Natural killer cell (primary cell): Measurements from ENCODE around the gene UPK3A. TPM values are rescaled to one million over a fixed set of nuclear protein-coding genes. Genes with fewer than 3 reads are reported as not detected.

Experiments used
- ATAC-seq, 3 donors: fragments of 150-1000 bp in 2 of 3; fragments of 200-7000 bp in 1 of 3; cut with Tn5 transposase; 1 replicate in 1 of 3; 2 replicates in 2 of 3; pipeline ENCODE4 v1.10.0; 2021; ENCODE audit warnings: mild to moderate bottlenecking in 2 of 3, moderate library complexity in 2 of 3
- DNase-seq, 2 donors: peaks; one replicate each; pipeline versions ENCODE4 v3.0.0 to v3.0.0-alpha.2; 2013 to 2021; ENCODE audit warnings: mixed read lengths in 1 of 2
- H3K27ac ChIP-seq: one replicate; pipeline ENCODE4 v1.5.1; 2013; ENCODE audit warnings: mild to moderate bottlenecking, low read length
- H3K27me3 ChIP-seq: one replicate; pipeline ENCODE4 v1.6.1; 2013; ENCODE audit warnings: low read length; ENCODE audit not compliant: control insufficient read depth, insufficient read depth
- H3K36me3 ChIP-seq: one replicate; pipeline ENCODE4 v1.6.1; 2013; ENCODE audit warnings: low read length; ENCODE audit not compliant: control insufficient read depth, insufficient read depth
- H3K4me1 ChIP-seq: one replicate; pipeline ENCODE4 v1.6.1; 2013; ENCODE audit warnings: low read length; ENCODE audit not compliant: control insufficient read depth, insufficient read depth
- H3K4me3 ChIP-seq: one replicate; pipeline ENCODE4 v1.5.1; 2013; ENCODE audit warnings: low read length
- H3K9me3 ChIP-seq: one replicate; pipeline ENCODE4 v1.6.1; 2013; ENCODE audit warnings: low read length; ENCODE audit not compliant: control insufficient read depth, insufficient read depth
- H3K27ac Mint-ChIP-seq, 2 donors: one replicate each; pipeline ENCODE4 v1.8.0; 2022; ENCODE audit warnings: mild to moderate bottlenecking in 2 of 2, mixed read lengths in 2 of 2, moderate library complexity in 1 of 2
- H3K27me3 Mint-ChIP-seq, 2 donors: one replicate each; pipeline ENCODE4 v1.8.0; 2022; ENCODE audit warnings: low read depth in 2 of 2, mixed read lengths in 2 of 2
- H3K36me3 Mint-ChIP-seq: one replicate; pipeline ENCODE4 v1.8.0; 2022; ENCODE audit warnings: mixed read lengths
- H3K4me1 Mint-ChIP-seq, 2 donors: one replicate each; pipeline ENCODE4 v1.8.0; 2022; ENCODE audit warnings: mixed read lengths in 2 of 2
- H3K4me3 Mint-ChIP-seq: one replicate; pipeline ENCODE4 v1.8.0; 2022; ENCODE audit warnings: mild to moderate bottlenecking, moderate library complexity, mixed read lengths
- H3K9me3 Mint-ChIP-seq, 2 donors: one replicate each; pipeline ENCODE4 v1.8.0; 2022; ENCODE audit warnings: mixed read lengths in 2 of 2
- CTCF ChIP-seq: fragments of 200-600 bp; IDR thresholded peaks from one replicate; pipeline ENCODE4 v1.8.0; 2022; ENCODE audit warnings: antibody characterized with exemption
- WGBS: methylation state at CpG from one replicate; pipeline ENCODE4 v1.1.7; 2013; ENCODE audit warnings: missing lambda C conversion rate; ENCODE audit not compliant: insufficient coverage; 5-methylcytosine and 5-hydroxymethylcytosine counted together
- intact Hi-C: fragments of 100-400 bp; cut with micrococcal nuclease; formaldehyde crosslinking; loops from one replicate; pipeline ENCODE4 v1.14.2; 2022
- total RNA-seq, 4 donors: library from RNA; stranded (reverse); fragments of 120-200 nt in 1 of 4; gene quantifications; one replicate each; pipeline versions ENCODE4 v1.2.3 to v1.2.4, GENCODE V29; 2013 to 2022

UPK3A gene
- total RNA-seq, 3 donors from 2014 or later (not counting 1 experiment from before 2014, with no cell fraction given) = 0.49 TPM; not detected in 2

- intact Hi-C loops = no loop called here
- DNase-seq (no peak), ATAC-seq (no peak)
Observed at GRCh38 chr22:45248832-45249561, 35.8 kb upstream of the UPK3A start.

DNA sequence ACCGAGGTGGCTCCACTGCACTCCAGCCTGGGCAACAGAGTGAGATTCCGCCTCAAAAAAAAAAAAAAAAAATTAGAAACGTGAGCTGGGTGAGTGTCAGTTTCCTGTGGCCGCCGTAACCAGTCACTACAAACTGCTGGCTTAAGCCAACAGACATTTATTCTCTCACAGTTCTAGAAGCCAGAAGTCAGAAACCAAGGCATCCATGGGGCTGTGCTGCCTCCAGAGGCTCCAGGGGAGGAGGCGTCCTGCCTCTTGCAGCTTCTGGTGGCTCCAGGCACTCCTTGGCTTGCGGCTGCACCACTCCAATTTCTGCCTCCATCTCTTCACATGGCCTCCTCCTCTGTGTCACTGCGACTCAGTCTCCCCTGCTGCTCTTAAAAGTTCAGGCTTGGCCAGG, 32.9 kb upstream of the UPK3A start:
- no peak for TF ChIP-seq CTCF
- intact Hi-C loops = no loop called here
- H3K4me3 ChIP-seq = no peak overlapping the region
- H3K27me3 ChIP-seq = no peaks in the 10 kb centered on the region
- H3K36me3 Mint-ChIP-seq = no peaks in the 10 kb centered on the region
- ATAC-seq = peak in 1 of 3 donors; percentile 64
- no peak overlapping the region for H3K27ac ChIP-seq
- H3K4me1 Mint-ChIP-seq = peaks cover 0 to under 1% of the 10 kb centered on the region in 2 donors
- peaks cover 22% of the 10 kb centered on the region for H3K4me1 ChIP-seq
- no peaks in the 10 kb centered on the region for H3K36me3 ChIP-seq
- no peak for DNase-seq
- WGBS = 53% methylated on average over 8 of the region's 8 CpGs
- no peaks in the 10 kb centered on the region for H3K9me3 Mint-ChIP-seq
- no peak overlapping the region for H3K27ac Mint-ChIP-seq
- no peaks in the 10 kb centered on the region for H3K27me3 Mint-ChIP-seq
- no peaks in the 10 kb centered on the region for H3K9me3 ChIP-seq
- no peak overlapping the region for H3K4me3 Mint-ChIP-seq

More at GRCh38 chr22:45248832-45249561, 35.8 kb upstream of the UPK3A start:
- Mint-ChIP-seq H3K4me1 (peaks cover 0 to 9% of the 10 kb centered on the region in 2 donors), H3K27ac (no peak overlapping the region), H3K36me3 (no peaks in the 10 kb centered on the region), H3K27me3 (no peaks in the 10 kb centered on the region), H3K9me3 (no peaks in the 10 kb centered on the region), H3K4me3 (no peak overlapping the region)
- 31% methylated on average over 5 of the region's 8 CpGs for WGBS
- Histone ChIP-seq H3K36me3 (no peaks in the 10 kb centered on the region), H3K4me3 (no peak overlapping the region), H3K9me3 (no peaks in the 10 kb centered on the region), H3K4me1 (peaks cover 23% of the 10 kb centered on the region), H3K27me3 (no peaks in the 10 kb centered on the region), H3K27ac (peak overlapping the region; percentile 30)
- TF ChIP-seq CTCF = no peak

- ATAC-seq (no peak), DNase-seq (no peak)
- Histone ChIP-seq H3K27ac (no peak overlapping the region), H3K27me3 (no peaks in the 10 kb centered on the region), H3K9me3 (no peaks in the 10 kb centered on the region), H3K36me3 (no peaks in the 10 kb centered on the region), H3K4me3 (no peak overlapping the region), H3K4me1 (peaks cover 14% of the 10 kb centered on the region)
- Mint-ChIP-seq H3K4me1 (no peaks in the 10 kb centered on the region), H3K27ac (no peak overlapping the region), H3K4me3 (no peak overlapping the region), H3K36me3 (no peaks in the 10 kb centered on the region), H3K27me3 (no peaks in the 10 kb centered on the region), H3K9me3 (no peaks in the 10 kb centered on the region)
- no peak for TF ChIP-seq CTCF
- intact Hi-C loops = no loop called here
- WGBS = 91% methylated on average over 9 of the region's 10 CpGs
Observed at GRCh38 chr22:45253039-45253641, 31.6 kb upstream of the UPK3A start.
